ENCODE results near the gene IL1RAP. TPM values are rescaled to one million over a fixed set of nuclear protein-coding genes. Genes with fewer than 3 reads are reported as not detected.
A peak's percentile ranks its signal among the peaks of the same experiment; 100 is the strongest.
"Not testable (repeated sequence)": the region's sequence is repeated elsewhere in the genome, so short reads cannot be mapped to it uniquely, and the experiment has no call there.

The IL1RAP gene
- total and polyA plus RNA-seq, 8 donors = 20.1 to 32.5 (median 21.0) TPM

GRCh38 chr3:190517687-190518086, 3.8 kb downstream of the IL1RAP start:
- Histone ChIP-seq H3K36me3 (no peaks in the 10 kb centered on the region), H3K27ac (no peak overlapping the region), H3K4me1 (peaks cover 0 to 34% of the 10 kb centered on the region in 2 donors), H3K4me3 (no peak overlapping the region), H3K27me3 (no peaks in the 10 kb centered on the region), H3K9me3 (no peaks in the 10 kb centered on the region)
- DNase-seq (no peak), ATAC-seq (no peak)
- TF ChIP-seq, protein P1, sequence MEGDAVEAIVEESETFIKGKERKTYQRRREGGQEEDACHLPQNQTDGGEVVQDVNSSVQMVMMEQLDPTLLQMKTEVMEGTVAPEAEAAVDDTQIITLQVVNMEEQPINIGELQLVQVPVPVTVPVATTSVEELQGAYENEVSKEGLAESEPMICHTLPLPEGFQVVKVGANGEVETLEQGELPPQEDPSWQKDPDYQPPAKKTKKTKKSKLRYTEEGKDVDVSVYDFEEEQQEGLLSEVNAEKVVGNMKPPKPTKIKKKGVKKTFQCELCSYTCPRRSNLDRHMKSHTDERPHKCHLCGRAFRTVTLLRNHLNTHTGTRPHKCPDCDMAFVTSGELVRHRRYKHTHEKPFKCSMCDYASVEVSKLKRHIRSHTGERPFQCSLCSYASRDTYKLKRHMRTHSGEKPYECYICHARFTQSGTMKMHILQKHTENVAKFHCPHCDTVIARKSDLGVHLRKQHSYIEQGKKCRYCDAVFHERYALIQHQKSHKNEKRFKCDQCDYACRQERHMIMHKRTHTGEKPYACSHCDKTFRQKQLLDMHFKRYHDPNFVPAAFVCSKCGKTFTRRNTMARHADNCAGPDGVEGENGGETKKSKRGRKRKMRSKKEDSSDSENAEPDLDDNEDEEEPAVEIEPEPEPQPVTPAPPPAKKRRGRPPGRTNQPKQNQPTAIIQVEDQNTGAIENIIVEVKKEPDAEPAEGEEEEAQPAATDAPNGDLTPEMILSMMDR (IDR thresholded peaks at IDR 0.05) = no peak
- intact Hi-C loops (cut with DNase I) = no loop called here

- DNase-seq; H3K27me3 ChIP-seq; ATAC-seq; H3K9me3 ChIP-seq; intact Hi-C loops (cut with DNase I); H3K36me3 ChIP-seq; H3K27ac ChIP-seq; H3K4me3 ChIP-seq: not testable (repeated sequence)
- H3K4me1 ChIP-seq = peaks cover 0 to 28% of the 10 kb centered on the region in 2 donors
Observed at GRCh38 chr3:190518531-190518930, 4.6 kb downstream of the IL1RAP start.

- ATAC-seq (no peak), DNase-seq (no peak)
- H3K4me1 ChIP-seq = peaks cover 0 to 27% of the 10 kb centered on the region in 2 donors
- intact Hi-C loops (cut with DNase I) = no loop called here
- H3K27me3 ChIP-seq = no peaks in the 10 kb centered on the region
- no peaks in the 10 kb centered on the region for H3K9me3 ChIP-seq
- no peak overlapping the region for H3K27ac ChIP-seq
- H3K4me3 ChIP-seq = no peak overlapping the region
- H3K36me3 ChIP-seq = no peaks in the 10 kb centered on the region
- TF ChIP-seq, protein P1 (IDR thresholded peaks at IDR 0.05) = no peak
Observed at GRCh38 chr3:190519886-190520285, 6.0 kb downstream of the IL1RAP start.

GRCh38 chr3:190521998-190522397, 8.1 kb downstream of the IL1RAP start:
- H3K9me3 ChIP-seq = no peaks in the 10 kb centered on the region
- ATAC-seq (no peak), DNase-seq (no peak)
- intact Hi-C loops (cut with DNase I) = no loop called here
- peaks cover 0 to 13% of the 10 kb centered on the region in 2 donors for H3K4me1 ChIP-seq
- no peak overlapping the region for H3K27ac ChIP-seq
- TF ChIP-seq, protein P1 (IDR thresholded peaks at IDR 0.05) = no peak
- H3K27me3 ChIP-seq = no peaks in the 10 kb centered on the region
- no peaks in the 10 kb centered on the region for H3K36me3 ChIP-seq
- no peak overlapping the region for H3K4me3 ChIP-seq

GRCh38 chr3:190522621-190523222, 8.8 kb downstream of the IL1RAP start:
- no peak for ATAC-seq

More at GRCh38 chr3:190522621-190523222, 8.8 kb downstream of the IL1RAP start:
- Histone ChIP-seq H3K9me3 (no peaks in the 10 kb centered on the region), H3K27ac (no peak overlapping the region), H3K27me3 (no peaks in the 10 kb centered on the region), H3K4me3 (peak overlapping the region in 1 of 2 donors; percentile 0), H3K4me1 (peaks cover 0 to 10% of the 10 kb centered on the region in 2 donors), H3K36me3 (no peaks in the 10 kb centered on the region)
- TF ChIP-seq, protein P1 (IDR thresholded peaks at IDR 0.05) = no peak
- intact Hi-C loops (cut with DNase I) = no loop called here
- DNase-seq = no peak

Data from left lung (tissue), 10 donors.